Dermis microvascular lymphatic vessel endothelial cell (primary cell): ENCODE data around the gene SLC43A1. TPM values are rescaled to one million over a fixed set of nuclear protein-coding genes. Genes with fewer than 3 reads are reported as not detected.

Experiments
- DNase-seq, 2 donors: peaks; one replicate each; pipeline versions ENCODE4 v3.0.0 to v3.0.0-alpha.2; 2010; ENCODE audit warnings: low read depth in 2 of 2
- total RNA-seq: library from RNA; depleted of rRNA; stranded (reverse); fragments of >200 nt; gene quantifications from 2 replicates; pipeline ENCODE4 v1.2.1, GENCODE V29; 2014

Gene SLC43A1
- total RNA-seq, 1 donor from 2014 or later = 11.0 TPM

DNA sequence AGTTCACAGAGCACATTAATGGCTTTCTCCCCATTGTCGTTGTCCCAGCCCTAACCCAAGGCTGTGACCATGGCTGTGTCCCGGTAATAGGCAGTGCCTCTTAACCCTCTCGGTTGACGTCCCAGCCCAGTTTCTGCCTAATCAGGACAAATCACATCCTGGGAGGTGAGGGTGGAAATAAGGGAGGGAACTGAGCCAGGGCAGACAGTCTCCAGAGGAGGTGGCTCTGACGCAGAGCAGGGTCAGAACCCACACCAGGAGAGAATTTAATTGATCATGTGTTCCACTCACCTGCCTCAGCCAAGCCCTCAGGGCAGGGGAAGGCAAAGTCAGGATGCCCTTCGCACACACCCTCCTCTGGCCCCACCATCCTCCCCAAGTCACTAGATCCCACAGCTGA is 17.0 kb downstream of the SLC43A1 start:
- no peak for DNase-seq

DNA sequence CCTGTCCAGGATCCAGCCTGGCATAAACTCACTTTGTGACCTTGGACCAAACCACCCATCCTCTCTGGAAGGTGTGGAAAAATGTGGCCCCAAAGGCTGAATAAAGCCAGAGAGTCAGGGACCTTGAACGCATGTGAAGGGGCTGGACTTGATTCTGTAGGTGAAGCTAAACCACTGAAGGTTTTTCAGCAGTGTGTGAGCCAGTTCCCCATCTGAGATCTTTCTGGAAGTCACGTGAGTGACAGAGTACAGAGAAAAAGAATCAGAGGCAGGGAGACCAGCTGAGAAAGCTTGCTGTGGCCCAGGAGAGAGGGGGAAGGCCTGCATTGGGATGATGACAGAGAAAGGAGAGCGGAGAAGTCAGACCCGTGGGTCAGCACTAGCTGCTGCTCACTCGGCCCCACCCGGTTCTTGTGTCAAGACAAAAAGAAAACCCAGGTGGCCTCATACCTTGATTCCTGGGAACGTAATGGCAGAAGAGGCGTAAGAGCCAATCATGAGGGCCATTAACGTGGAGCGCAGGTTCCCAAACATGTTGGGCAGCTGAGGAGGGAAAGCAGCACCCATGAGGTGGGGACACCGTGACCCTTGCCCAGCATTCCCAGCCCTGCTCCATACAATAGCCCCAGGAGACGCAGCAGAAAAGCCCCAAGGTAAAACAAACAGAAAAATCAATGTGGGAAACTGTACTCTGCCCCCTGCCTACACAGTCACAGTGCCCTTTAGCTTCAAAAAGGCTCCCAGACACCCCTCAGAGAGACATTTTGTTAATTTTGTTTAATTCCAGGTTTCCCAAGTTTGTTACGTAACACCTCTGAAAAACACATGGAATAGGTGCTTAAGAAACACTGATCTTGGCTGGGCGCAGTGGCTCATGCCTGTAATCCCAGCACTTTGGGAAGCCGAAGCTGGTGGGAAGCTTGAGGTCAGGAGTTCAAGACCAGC is 17.9 kb downstream of the SLC43A1 start:
- no peak for DNase-seq

GRCh38 chr11:57496109-57496820 is 19.2 kb downstream of the SLC43A1 start:
- no peak for DNase-seq

- peak in 1 of 2 donors; percentile 62 for DNase-seq
Measured at GRCh38 chr11:57493507-57494503, 21.7 kb downstream of the SLC43A1 start.

DNA sequence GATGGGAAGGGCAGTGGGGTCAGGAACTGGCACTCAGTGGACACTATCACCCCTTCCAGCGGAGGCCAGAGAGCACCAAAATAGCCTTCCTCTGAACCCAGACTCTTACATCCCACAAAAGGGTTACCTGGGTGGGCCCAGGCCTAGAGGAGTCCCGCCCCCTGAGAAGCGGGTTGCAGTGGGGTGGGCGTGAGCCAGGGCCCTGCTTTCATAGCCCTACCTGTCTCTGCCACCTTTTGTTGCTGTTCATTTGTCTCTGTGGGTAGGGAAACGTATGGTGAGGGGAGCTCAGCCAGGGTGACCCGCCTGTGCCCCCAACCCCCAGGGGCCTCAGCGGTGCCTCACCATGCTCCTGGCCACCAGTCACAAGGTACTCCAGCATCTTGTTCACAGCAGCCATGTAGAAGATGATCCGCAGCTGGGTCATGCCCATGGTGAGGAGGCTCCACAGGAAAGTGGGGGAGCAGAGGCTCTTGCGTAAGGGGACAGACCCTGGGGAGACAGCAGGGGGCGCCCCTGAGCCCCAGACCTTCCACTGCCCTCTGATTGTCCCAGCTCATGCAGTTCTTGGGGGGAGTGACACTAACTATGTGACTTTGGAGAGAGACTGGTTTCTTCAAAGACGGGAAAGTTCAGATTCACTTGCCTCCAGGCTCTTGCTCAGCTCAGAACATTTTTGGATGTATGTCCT is 24.0 kb downstream of the SLC43A1 start:
- DNase-seq = peak in 1 of 2 donors; percentile 50

DNA sequence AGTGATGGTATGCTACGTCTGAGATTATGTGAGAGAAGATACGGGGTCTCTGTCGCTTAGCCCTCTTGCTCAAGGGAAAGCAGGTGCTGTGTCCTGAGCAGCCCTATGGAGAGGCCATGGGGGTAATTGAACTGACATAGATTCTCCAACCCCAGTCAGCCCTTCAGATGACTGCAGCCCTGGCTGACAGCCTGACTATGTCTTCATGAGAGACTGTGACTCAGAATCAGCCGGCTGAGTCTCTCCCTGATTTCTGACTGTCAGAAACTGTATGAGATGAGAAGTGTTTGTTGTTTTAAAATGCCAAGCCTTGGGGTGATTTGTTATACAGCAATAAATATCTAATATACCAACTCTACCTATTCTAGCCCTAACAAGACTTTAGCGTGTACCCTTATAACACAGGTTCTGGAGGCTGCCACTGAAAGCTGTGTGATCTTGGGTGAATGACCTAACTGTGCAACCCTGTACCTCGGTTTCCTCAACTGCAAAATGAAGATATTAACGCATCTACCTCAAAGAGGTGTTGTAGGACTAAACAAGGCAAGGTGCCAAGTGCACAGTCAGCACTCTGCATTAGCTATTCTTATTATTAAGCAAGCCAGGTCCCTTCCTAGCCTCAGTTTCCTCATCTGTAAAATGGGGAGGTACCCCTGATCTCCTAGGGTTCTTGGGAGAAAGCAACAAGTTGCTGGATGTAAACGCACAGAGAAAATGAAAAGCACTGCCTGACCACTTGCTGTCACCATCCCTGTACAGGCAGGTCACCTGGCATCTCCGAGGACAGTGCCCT is 24.9 kb downstream of the SLC43A1 start:
- DNase-seq = no peak

- DNase-seq = no peak
Measured at GRCh38 chr11:57487920-57488659, 27.4 kb downstream of the SLC43A1 start.

DNA sequence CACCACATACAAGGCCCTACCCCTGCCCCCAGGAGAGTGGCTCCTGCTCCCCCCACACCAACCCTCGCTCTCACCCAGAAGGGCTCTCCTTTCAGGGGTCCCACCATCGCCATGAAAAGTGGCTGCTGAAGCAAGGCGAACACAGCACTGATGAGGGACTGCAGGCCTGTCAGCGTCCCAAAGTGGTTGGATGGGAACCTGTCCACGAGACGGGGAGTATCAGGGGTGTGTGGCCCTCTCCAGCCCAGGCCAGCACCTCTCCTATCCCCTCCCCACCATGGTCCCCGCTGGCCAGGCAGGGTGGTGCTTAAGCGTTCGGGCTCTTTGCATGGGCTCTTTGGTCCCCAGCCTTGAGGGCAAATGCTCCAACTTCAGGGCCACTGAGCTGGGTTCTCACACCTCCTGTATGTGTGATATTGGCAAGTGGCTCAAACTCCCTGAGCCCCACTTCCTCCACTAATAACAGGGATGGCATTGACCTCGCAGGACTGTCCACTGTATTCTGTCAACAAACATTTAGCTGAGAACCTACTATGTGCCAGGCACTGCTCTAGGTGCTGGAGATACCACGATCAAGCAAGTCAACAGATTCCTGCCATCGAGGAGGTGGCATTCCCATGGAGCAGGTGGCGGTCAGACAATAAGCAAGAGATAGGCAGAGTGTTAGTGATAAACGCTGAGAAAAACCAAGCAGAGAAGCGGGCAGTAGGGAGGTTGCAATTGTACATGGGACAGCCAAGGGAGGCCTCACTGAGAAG is 28.3 kb downstream of the SLC43A1 start:
- DNase-seq = no peak

DNA sequence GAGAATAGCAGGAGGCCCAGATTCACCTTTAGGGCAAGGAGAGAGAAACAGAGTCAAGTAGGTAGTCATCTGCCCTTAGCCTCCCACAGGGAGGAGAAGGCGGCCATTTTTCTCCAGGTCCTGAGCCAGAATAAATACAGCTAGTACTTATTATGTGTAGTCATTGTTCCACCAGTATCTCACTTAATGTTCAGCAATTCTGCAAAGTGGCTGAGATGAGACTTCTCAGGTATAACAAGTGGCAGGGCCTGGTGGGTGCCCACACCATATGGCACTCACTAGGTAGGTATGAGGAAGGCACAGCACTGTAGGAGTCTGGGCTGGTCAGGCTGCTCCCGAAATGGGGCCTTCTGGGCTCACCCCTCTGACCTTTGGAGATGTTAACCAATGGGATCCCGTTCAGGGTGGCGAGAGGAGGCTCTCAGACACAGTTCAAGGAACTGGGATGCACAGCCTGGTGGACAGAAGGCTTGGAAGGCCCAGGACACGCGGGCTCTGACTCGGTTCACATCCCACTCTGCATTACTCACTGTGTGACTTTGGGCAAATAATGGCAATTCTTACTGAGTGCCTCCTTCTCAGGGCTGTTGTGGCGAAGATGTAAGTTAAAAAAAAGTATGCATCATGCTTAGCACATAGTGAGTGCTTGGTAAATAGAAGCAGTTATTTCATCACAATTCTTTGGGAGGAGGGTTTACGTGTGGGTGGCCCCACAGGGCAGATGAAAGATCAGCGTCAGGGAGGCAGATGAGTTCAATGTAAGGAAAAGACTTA is 30.1 kb downstream of the SLC43A1 start:
- DNase-seq = no peak

DNA sequence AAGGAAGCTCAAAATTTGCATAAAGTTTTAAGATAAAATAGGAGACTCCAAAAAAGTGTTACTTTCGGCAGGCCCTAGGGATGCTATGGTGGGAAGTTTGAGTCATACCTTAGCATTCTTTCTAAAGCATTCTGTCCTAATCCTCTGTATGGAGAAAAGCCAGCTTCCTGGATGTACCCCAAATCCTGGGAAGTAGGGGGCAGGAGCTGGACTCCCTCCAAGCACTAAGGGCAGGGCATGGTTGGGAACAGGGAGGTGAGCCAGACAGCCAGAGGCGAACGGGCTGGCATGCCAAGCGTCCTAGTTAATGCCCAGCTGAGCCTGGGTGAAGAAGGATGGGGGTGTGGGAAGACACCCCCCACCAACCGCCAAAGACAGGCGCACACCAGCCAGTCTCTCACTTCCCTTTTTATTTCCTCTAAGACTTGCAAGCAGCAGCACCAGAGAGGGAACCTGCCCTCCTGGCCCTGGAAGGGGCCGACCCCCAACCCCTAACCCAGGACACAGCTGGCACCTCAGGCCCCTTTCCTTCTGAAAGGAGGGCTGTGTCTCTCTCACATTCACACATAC is 31.3 kb downstream of the SLC43A1 start:
- no peak for DNase-seq

GRCh38 chr11:57483562-57483918 is 32.0 kb downstream of the SLC43A1 start:
- DNase-seq = no peak

GRCh38 chr11:57482782-57483561 is 32.5 kb downstream of the SLC43A1 start:
- DNase-seq = peak in 1 of 2 donors; percentile 47

DNA sequence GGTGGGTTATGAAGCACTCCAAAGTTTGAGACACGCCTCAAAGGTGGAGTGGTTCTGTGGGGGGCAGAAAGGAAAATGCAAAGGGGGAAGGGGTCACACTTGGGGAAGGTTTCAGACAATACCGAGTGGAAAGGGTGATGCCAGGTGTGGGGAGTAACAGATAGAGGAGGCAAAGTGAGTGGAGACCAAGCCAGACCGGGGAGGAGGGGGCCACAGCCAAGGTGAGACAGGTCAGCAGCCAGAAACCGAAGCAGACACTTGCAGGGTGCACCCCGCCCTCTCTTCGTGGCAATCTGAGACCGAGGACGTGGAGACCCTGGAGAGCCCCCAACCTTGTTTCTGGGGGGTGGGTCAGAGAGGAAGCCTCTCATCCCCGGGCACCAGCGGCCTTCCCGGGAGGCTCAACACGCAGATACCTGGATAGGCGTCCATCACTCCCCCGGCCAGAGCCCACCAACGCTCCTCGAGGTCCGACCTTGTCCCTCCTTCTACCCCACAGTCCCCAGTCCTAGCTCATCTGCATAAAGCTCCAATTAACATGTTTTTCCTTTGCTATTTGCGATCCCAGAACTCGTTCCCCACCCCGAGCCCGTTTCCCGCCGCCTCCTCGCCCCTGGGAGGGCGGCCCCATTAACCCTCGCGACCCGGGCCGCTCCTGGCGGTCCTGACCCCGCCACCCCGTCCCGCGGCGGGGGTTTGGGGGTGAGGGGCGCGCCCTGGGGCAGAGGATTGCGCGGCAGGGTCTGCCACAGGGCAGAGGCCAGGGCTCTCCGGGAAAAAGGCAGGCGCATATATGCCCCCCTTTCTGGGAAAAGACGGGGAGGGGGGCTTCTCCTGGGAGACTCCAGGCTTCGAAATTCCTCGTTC is 33.4 kb downstream of the SLC43A1 start:
- no peak for DNase-seq

GRCh38 chr11:57481315-57481714 is 34.2 kb downstream of the SLC43A1 start:
- DNase-seq = no peak

- peak in 1 of 2 donors; percentile 54 for DNase-seq
Measured at GRCh38 chr11:57480409-57481137, 34.9 kb downstream of the SLC43A1 start.
